Heart left ventricle (tissue), 13 donors: ENCODE measurements around the gene GNL1.
"Not testable (repeated sequence)": the region's sequence is repeated elsewhere in the genome, so short reads cannot be mapped to it uniquely, and the experiment has no call there.

Experiments used
- POLR2A ChIP-seq, 2 donors: fragments of 450-650 bp; IDR thresholded peaks; one replicate each; pipeline ENCODE4 v1.6.1; 2017; ENCODE audit warnings: antibody characterized with exemption in 2 of 2, mild to moderate bottlenecking in 2 of 2, moderate library complexity in 2 of 2
- TF ChIP-seq, protein P1 (sequence below), 12 donors: fragments of 200-600 bp; sonication (generic) in 4 of 12; IDR thresholded peaks; one replicate each; pipeline versions ENCODE4 v1.5.0 to v1.8.0; 2018 to 2022; ENCODE audit warnings: antibody characterized with exemption in 12 of 12, mild to moderate bottlenecking in 5 of 12
- donor health status: ischemic (EF 13 %, LVEDD 7.1; RV severe dilation, severe dysfunction).
- donor health status: DM: no; HTN: yes; CAD: no.
- donor health status: DM: no; HTN: no; CAD: no.
- donor health status: ischemic (EF 25% LVEDD 6.9; RV normal size, moderate dysfunction).
- donor health status: ischemic (EF 25% LVEDD 5.7; RV mildly dilated, moderate dysfunction).
- donor health status: ischemic (EF 35%, LVEDD 5.7; RV mildly dilated, moderate dysfunction).
- donor health status: nonischemic (EF 11% LVEDD 7.7; RV severe dilation, severe dysfunction).
- donor health status: DM: yes; HTN: yes; CAD: no.
- donor health status: PGD.
- donor health status: ischemic (EF 29% LVEDD 5.4; RV normal size, mild dysfunction).
- donor health status: nonischemic (EF 23%, LVEDD 6.1; RV moderate dilation, normal function).

DNA sequence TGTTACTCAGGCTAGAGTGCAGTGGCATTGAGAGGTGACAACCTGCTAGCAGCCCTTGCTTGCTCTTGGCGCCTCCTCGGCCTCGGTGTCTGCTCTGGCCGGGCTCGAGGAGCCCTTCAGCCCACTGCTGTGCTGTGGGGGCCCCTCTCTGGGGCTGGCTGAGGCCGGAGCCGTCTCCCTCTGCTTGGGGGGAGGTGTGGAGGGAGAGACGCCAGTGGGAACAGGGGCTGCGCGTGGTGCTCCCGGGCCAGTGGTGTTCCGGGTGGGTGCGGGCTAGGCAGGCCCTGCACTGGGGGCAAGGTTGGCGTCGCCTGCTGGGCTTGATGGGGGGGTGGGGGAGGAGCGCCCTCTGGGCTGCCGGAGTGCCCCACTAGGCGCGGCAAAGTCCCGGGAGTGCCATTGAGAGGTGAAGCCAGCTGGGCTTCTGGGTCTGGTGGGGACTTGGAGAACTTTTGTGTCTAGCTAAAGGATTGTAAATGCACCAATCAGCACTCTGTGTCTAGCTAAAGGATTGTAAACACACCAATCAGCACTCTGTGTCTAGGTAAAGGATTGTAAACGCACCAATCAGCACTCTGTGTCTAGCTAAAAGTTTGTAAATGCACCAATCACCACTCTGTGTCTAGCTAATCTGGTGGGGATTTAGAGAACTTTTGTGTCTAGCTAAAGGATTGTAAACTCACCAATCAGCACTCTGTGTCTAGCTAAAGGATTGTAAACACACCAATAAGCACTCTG lies 38.4 kb downstream of the GNL1 start:
- TF ChIP-seq, protein P1, sequence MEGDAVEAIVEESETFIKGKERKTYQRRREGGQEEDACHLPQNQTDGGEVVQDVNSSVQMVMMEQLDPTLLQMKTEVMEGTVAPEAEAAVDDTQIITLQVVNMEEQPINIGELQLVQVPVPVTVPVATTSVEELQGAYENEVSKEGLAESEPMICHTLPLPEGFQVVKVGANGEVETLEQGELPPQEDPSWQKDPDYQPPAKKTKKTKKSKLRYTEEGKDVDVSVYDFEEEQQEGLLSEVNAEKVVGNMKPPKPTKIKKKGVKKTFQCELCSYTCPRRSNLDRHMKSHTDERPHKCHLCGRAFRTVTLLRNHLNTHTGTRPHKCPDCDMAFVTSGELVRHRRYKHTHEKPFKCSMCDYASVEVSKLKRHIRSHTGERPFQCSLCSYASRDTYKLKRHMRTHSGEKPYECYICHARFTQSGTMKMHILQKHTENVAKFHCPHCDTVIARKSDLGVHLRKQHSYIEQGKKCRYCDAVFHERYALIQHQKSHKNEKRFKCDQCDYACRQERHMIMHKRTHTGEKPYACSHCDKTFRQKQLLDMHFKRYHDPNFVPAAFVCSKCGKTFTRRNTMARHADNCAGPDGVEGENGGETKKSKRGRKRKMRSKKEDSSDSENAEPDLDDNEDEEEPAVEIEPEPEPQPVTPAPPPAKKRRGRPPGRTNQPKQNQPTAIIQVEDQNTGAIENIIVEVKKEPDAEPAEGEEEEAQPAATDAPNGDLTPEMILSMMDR (IDR thresholded peaks at IDR 0.05), result not testable (repeated sequence)
- TF ChIP-seq POLR2A (IDR thresholded peaks at IDR 0.05), result not testable (repeated sequence)
